Natural killer cell (primary cell): ENCODE measurements around the gene TXNL4B. TPM values are rescaled to one million over a fixed set of nuclear protein-coding genes. Genes with fewer than 3 reads are reported as not detected.

Experiments
- ATAC-seq, 3 donors: fragments of 150-1000 bp in 2 of 3; fragments of 200-7000 bp in 1 of 3; cut with Tn5 transposase; 1 replicate in 1 of 3; 2 replicates in 2 of 3; pipeline ENCODE4 v1.10.0; 2021; ENCODE audit warnings: mild to moderate bottlenecking in 2 of 3, moderate library complexity in 2 of 3
- DNase-seq, 2 donors: peaks; one replicate each; pipeline versions ENCODE4 v3.0.0 to v3.0.0-alpha.2; 2013 to 2021; ENCODE audit warnings: mixed read lengths in 1 of 2
- H3K27ac ChIP-seq: one replicate; pipeline ENCODE4 v1.5.1; 2013; ENCODE audit warnings: mild to moderate bottlenecking, low read length
- H3K27me3 ChIP-seq: one replicate; pipeline ENCODE4 v1.6.1; 2013; ENCODE audit warnings: low read length; ENCODE audit not compliant: control insufficient read depth, insufficient read depth
- H3K36me3 ChIP-seq: one replicate; pipeline ENCODE4 v1.6.1; 2013; ENCODE audit warnings: low read length; ENCODE audit not compliant: control insufficient read depth, insufficient read depth
- H3K4me1 ChIP-seq: one replicate; pipeline ENCODE4 v1.6.1; 2013; ENCODE audit warnings: low read length; ENCODE audit not compliant: control insufficient read depth, insufficient read depth
- H3K4me3 ChIP-seq: one replicate; pipeline ENCODE4 v1.5.1; 2013; ENCODE audit warnings: low read length
- H3K9me3 ChIP-seq: one replicate; pipeline ENCODE4 v1.6.1; 2013; ENCODE audit warnings: low read length; ENCODE audit not compliant: control insufficient read depth, insufficient read depth
- H3K27ac Mint-ChIP-seq, 2 donors: one replicate each; pipeline ENCODE4 v1.8.0; 2022; ENCODE audit warnings: mild to moderate bottlenecking in 2 of 2, mixed read lengths in 2 of 2, moderate library complexity in 1 of 2
- H3K27me3 Mint-ChIP-seq, 2 donors: one replicate each; pipeline ENCODE4 v1.8.0; 2022; ENCODE audit warnings: low read depth in 2 of 2, mixed read lengths in 2 of 2
- H3K36me3 Mint-ChIP-seq: one replicate; pipeline ENCODE4 v1.8.0; 2022; ENCODE audit warnings: mixed read lengths
- H3K4me1 Mint-ChIP-seq, 2 donors: one replicate each; pipeline ENCODE4 v1.8.0; 2022; ENCODE audit warnings: mixed read lengths in 2 of 2
- H3K4me3 Mint-ChIP-seq: one replicate; pipeline ENCODE4 v1.8.0; 2022; ENCODE audit warnings: mild to moderate bottlenecking, moderate library complexity, mixed read lengths
- H3K9me3 Mint-ChIP-seq, 2 donors: one replicate each; pipeline ENCODE4 v1.8.0; 2022; ENCODE audit warnings: mixed read lengths in 2 of 2
- CTCF ChIP-seq: fragments of 200-600 bp; IDR thresholded peaks from one replicate; pipeline ENCODE4 v1.8.0; 2022; ENCODE audit warnings: antibody characterized with exemption
- WGBS: methylation state at CpG from one replicate; pipeline ENCODE4 v1.1.7; 2013; ENCODE audit warnings: missing lambda C conversion rate; ENCODE audit not compliant: insufficient coverage; 5-methylcytosine and 5-hydroxymethylcytosine counted together
- intact Hi-C: fragments of 100-400 bp; cut with micrococcal nuclease; formaldehyde crosslinking; loops from one replicate; pipeline ENCODE4 v1.14.2; 2022
- total RNA-seq, 4 donors: library from RNA; stranded (reverse); fragments of 120-200 nt in 1 of 4; gene quantifications; one replicate each; pipeline versions ENCODE4 v1.2.3 to v1.2.4, GENCODE V29; 2013 to 2022

TXNL4B gene
- total RNA-seq, 3 donors from 2014 or later (not counting 1 experiment from before 2014, with no cell fraction given) = 12.1 to 13.8 (median 13.6) TPM

- Mint-ChIP-seq H3K4me3 (no peak overlapping the region), H3K9me3 (no peaks in the 10 kb centered on the region), H3K27ac (no peak overlapping the region), H3K4me1 (no peaks in the 10 kb centered on the region), H3K27me3 (peaks cover 0 to 1% of the 10 kb centered on the region in 2 donors), H3K36me3 (no peaks in the 10 kb centered on the region)
- H3K36me3 ChIP-seq = no peaks in the 10 kb centered on the region
- ATAC-seq (no peak), DNase-seq (no peak)
- no peaks in the 10 kb centered on the region for H3K9me3 ChIP-seq
- H3K4me1 ChIP-seq = no peaks in the 10 kb centered on the region
- H3K27ac ChIP-seq = no peak overlapping the region
- H3K4me3 ChIP-seq = no peak overlapping the region
- no peaks in the 10 kb centered on the region for H3K27me3 ChIP-seq
- 85% methylated on average over 4 of the region's 4 CpGs for WGBS
- TF ChIP-seq CTCF = no peak
- intact Hi-C loops = no loop called here
Observed at GRCh38 chr16:72138064-72138572, 44.7 kb upstream of the TXNL4B start.

- Histone ChIP-seq H3K27ac (no peak overlapping the region), H3K4me3 (no peak overlapping the region), H3K9me3 (no peaks in the 10 kb centered on the region), H3K4me1 (no peaks in the 10 kb centered on the region), H3K27me3 (no peaks in the 10 kb centered on the region), H3K36me3 (no peaks in the 10 kb centered on the region)
- Mint-ChIP-seq H3K4me1 (no peaks in the 10 kb centered on the region), H3K36me3 (no peaks in the 10 kb centered on the region), H3K4me3 (no peak overlapping the region), H3K9me3 (no peaks in the 10 kb centered on the region), H3K27me3 (no peaks in the 10 kb centered on the region), H3K27ac (no peak overlapping the region)
- no peak for TF ChIP-seq CTCF
- 90% methylated on average over 15 of the region's 15 CpGs for WGBS
- DNase-seq (no peak), ATAC-seq (no peak)
- intact Hi-C loops = no loop called here
Observed at GRCh38 chr16:72137380-72138063, 44.1 kb upstream of the TXNL4B start.

GRCh38 chr16:72134507-72134906 is 41.1 kb upstream of the TXNL4B start:
- DNase-seq (no peak), ATAC-seq (no peak)
- no peak overlapping the region for H3K27ac Mint-ChIP-seq
- no peak overlapping the region for H3K4me3 Mint-ChIP-seq
- H3K9me3 Mint-ChIP-seq = no peaks in the 10 kb centered on the region
- Histone ChIP-seq H3K4me3 (no peak overlapping the region), H3K27me3 (no peaks in the 10 kb centered on the region), H3K36me3 (no peaks in the 10 kb centered on the region), H3K4me1 (no peaks in the 10 kb centered on the region), H3K9me3 (no peaks in the 10 kb centered on the region), H3K27ac (no peak overlapping the region)
- H3K36me3 Mint-ChIP-seq = no peaks in the 10 kb centered on the region
- no peak for TF ChIP-seq CTCF
- intact Hi-C loops = no loop called here
- 100% methylated on average over 1 of the region's 2 CpGs for WGBS
- no peaks in the 10 kb centered on the region for H3K27me3 Mint-ChIP-seq
- H3K4me1 Mint-ChIP-seq = no peaks in the 10 kb centered on the region

GRCh38 chr16:72132726-72133125 is 39.3 kb upstream of the TXNL4B start:
- no peak for TF ChIP-seq CTCF
- Histone ChIP-seq H3K4me1 (no peaks in the 10 kb centered on the region), H3K9me3 (no peaks in the 10 kb centered on the region), H3K36me3 (no peaks in the 10 kb centered on the region), H3K27me3 (no peaks in the 10 kb centered on the region), H3K27ac (no peak overlapping the region), H3K4me3 (no peak overlapping the region)
- ATAC-seq (no peak), DNase-seq (no peak)
- Mint-ChIP-seq H3K27me3 (no peaks in the 10 kb centered on the region), H3K4me3 (no peak overlapping the region), H3K27ac (no peak overlapping the region), H3K4me1 (no peaks in the 10 kb centered on the region), H3K9me3 (no peaks in the 10 kb centered on the region), H3K36me3 (no peaks in the 10 kb centered on the region)
- intact Hi-C loops = no loop called here
- WGBS = 83% methylated on average over 2 of the region's 3 CpGs
